HEK293T (cell line): Measurements from ENCODE around the gene TMEM87B.

ENCODE experiments used
- CTCF ChIA-PET: fragments of 350-600 bp; formaldehyde crosslinking; extraction: SDS; loops from one replicate; lab custom pipeline; 2021; ENCODE audit warnings: antibody characterized with exemption, inconsistent platforms; lab: Yijun Ruan, JAX
- POLR2A ChIA-PET: fragments of 350-600 bp; formaldehyde crosslinking; extraction: SDS; loops from one replicate; lab custom pipeline; 2020; ENCODE audit warnings: antibody characterized with exemption, inconsistent platforms; lab: Yijun Ruan, JAX
- DNase-seq: peaks from one replicate; pipeline ENCODE4 v3.0.0; 2012; ENCODE audit warnings: mixed read lengths; ENCODE audit errors: extremely low spot score
- ARNT ChIP-seq: fragments of 450-650 bp; IDR thresholded peaks from 2 replicates; pipeline ENCODE4 v1.6.1; 2017; ENCODE audit warnings: mild to moderate bottlenecking
- BHLHE40 ChIP-seq: fragments of 450-650 bp; IDR thresholded peaks from 2 replicates; pipeline ENCODE4 v1.6.1; 2016; ENCODE audit warnings: mild to moderate bottlenecking, moderate library complexity, borderline replicate concordance
- CTBP1 ChIP-seq: fragments of 450-650 bp; IDR thresholded peaks from 2 replicates; pipeline ENCODE4 v1.6.1; 2016; ENCODE audit warnings: borderline replicate concordance
- ELF4 ChIP-seq: fragments of 450-650 bp; IDR thresholded peaks from 2 replicates; pipeline ENCODE4 v1.6.1; 2017; ENCODE audit warnings: antibody characterized with exemption
- FOXA1 ChIP-seq: fragments of 450-650 bp; IDR thresholded peaks from 2 replicates; pipeline ENCODE4 v1.6.1; 2016; ENCODE audit warnings: mild to moderate bottlenecking
- FOXK2 ChIP-seq: fragments of 450-650 bp; IDR thresholded peaks from 2 replicates; pipeline ENCODE4 v1.6.1; 2016; ENCODE audit warnings: mild to moderate bottlenecking
- FOXM1 ChIP-seq: fragments of 450-650 bp; IDR thresholded peaks from 2 replicates; pipeline ENCODE4 v1.6.1; 2017; ENCODE audit warnings: mild to moderate bottlenecking, borderline replicate concordance
- HDGF ChIP-seq: fragments of 450-650 bp; IDR thresholded peaks from 2 replicates; pipeline ENCODE4 v1.6.1; 2017; ENCODE audit warnings: antibody characterized with exemption, borderline replicate concordance
- L3MBTL2 ChIP-seq: fragments of 450-650 bp; conservative IDR thresholded peaks from 2 replicates; pipeline ENCODE4 v1.6.1; 2016; ENCODE audit warnings: mild to moderate bottlenecking
- LEF1 ChIP-seq: fragments of 450-650 bp; IDR thresholded peaks from 2 replicates; pipeline ENCODE4 v1.6.1; 2017; ENCODE audit warnings: mild to moderate bottlenecking, borderline replicate concordance
- NFRKB ChIP-seq: fragments of 450-650 bp; IDR thresholded peaks from 2 replicates; pipeline ENCODE4 v1.6.1; 2016; ENCODE audit warnings: mild to moderate bottlenecking, moderate library complexity
- SP1 ChIP-seq: fragments of 450-650 bp; IDR thresholded peaks from 2 replicates; pipeline ENCODE4 v1.6.1; 2017
- SUZ12 ChIP-seq: fragments of 450-650 bp; IDR thresholded peaks from 2 replicates; pipeline ENCODE4 v1.6.1; 2016; ENCODE audit warnings: mild to moderate bottlenecking
- TARDBP ChIP-seq: fragments of 450-650 bp; IDR thresholded peaks from 2 replicates; pipeline ENCODE4 v1.6.1; 2016
- ZNF384 ChIP-seq: fragments of 450-650 bp; IDR thresholded peaks from 2 replicates; pipeline ENCODE4 v1.6.1; 2016
- TF ChIP-seq, protein P1 (sequence below): fragments of 450-650 bp; IDR thresholded peaks from 2 replicates; pipeline ENCODE4 v1.6.1; 2016

Gene TMEM87B

DNA sequence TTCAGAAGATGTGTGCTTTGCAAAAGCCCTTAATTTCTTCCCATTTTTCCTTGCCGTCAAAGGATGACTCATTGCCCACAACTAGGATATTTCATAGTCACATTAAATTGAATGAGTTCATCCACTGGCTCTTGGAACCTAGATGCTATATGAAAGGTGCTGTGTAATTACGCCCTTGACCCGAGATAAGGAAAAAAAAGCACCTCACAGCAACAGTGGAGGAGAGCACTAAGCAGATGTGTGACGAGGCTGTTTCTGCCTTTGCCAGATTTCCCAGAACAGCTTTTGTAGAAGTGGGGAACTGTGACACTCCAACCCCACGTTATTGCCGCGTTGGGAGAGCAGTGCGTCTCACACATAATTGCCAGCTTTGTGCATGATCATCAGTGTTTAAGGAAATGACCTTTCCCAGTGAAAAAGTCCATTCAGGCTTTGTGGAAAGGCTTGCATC is 33.3 kb upstream of the TMEM87B start:
- ChIA-PET POLR2A (no interaction called here), CTCF (interaction anchor here (1.1 kb wide), 1 partner anchor 462 kb away, joined by 4 read pairs; no protein-coding TSS in a partner anchor)
- DNase-seq = no peak
- TF ChIP-seq, protein P1, sequence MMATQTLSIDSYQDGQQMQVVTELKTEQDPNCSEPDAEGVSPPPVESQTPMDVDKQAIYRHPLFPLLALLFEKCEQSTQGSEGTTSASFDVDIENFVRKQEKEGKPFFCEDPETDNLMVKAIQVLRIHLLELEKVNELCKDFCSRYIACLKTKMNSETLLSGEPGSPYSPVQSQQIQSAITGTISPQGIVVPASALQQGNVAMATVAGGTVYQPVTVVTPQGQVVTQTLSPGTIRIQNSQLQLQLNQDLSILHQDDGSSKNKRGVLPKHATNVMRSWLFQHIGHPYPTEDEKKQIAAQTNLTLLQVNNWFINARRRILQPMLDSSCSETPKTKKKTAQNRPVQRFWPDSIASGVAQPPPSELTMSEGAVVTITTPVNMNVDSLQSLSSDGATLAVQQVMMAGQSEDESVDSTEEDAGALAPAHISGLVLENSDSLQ = no peak
- TF ChIP-seq FOXA1 (no peak), SUZ12 (no peak), ZNF384 (no peak), BHLHE40 (no peak), NFRKB (no peak), FOXK2 (no peak), CTBP1 (no peak), ARNT (no peak), L3MBTL2 (no peak), SP1 (no peak), HDGF (no peak), FOXM1 (no peak), ELF4 (no peak), TARDBP (no peak), LEF1 (no peak)

DNA sequence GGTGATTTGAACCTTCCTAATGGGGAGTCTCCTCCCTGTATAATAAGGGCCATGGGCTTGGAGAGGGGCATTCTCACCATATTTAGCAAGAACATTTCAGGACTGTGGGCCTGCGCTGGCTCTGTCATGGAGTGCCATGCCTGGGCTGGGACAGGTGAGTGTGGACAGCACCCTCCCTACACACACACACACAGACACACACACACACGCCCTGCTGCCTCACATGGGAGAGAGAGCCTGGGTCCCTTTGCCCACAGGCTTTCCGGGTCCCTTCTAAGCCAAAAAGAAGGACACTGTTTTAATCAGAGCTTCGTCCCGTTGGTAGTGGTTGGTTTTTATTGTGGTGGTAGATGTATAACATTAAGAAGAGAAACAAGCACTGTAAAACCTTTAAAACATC is 31.4 kb upstream of the TMEM87B start:
- no peak for DNase-seq
- TF ChIP-seq NFRKB (no peak), FOXA1 (no peak), FOXK2 (no peak), ZNF384 (no peak), LEF1 (no peak), CTBP1 (no peak), L3MBTL2 (no peak), SP1 (no peak), HDGF (no peak), FOXM1 (no peak), TARDBP (no peak), SUZ12 (no peak)
- ChIA-PET CTCF (no interaction called here), POLR2A (no interaction called here)

DNA sequence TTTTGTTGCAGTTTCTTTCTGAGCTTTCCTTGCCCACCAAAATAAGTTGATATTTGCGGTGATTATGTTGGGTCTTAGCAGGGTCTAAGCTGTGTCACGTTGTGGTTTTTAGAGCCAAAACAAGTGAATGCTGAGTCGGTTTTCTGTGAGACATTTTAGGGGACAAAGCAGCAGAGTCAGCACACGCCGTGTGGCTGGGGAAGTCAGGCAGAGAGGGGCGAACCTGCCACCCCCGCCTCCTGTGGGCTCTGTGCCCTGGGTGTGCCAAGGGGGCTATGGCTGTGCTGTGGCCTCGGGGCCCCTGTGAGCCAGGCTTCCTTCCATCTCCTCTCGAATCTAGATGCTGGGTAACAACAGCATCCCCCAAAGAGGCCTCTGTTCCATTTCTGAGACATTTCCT is 30.8 kb upstream of the TMEM87B start:
- CTCF ChIA-PET = no interaction called here
- no peak for DNase-seq
- POLR2A ChIA-PET = no interaction called here
- TF ChIP-seq ARNT (no peak), FOXM1 (no peak), TARDBP (no peak), NFRKB (no peak), L3MBTL2 (no peak), LEF1 (no peak), HDGF (no peak), ZNF384 (no peak), SP1 (no peak), FOXK2 (no peak), BHLHE40 (no peak), ELF4 (no peak), SUZ12 (no peak), CTBP1 (no peak), FOXA1 (no peak)
- TF ChIP-seq, protein P1 = no peak

DNA sequence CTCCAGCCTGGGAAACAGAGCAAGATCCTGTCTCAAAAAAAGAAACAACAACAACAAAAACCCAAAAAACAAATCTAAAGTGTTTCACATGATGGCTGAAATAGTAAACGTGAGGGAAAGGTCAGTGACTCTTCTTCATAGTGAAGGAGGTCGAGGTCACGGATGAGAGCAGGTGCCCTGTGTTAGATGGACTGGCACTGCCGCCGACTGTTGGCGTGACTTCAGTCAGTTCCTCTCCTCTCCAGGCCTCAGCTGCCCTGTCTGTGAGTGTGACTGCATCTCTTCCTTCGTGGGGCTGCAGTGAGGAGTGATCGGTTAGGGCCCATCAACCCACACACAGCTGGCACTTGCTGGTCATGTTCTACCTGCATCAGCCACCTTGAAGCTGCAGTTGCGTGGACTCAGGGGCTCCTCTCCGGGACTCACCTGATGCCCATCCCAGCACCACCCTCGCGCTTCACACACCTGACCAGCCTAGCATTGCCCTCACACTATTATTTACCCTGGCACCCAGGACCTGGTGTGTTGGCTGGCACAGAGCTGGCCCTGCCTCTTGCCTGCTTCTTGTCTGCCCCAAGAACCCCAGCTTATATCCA is 30.1 kb upstream of the TMEM87B start:
- CTCF ChIA-PET = no interaction called here
- no peak for DNase-seq
- POLR2A ChIA-PET = no interaction called here
- TF ChIP-seq ARNT (no peak), BHLHE40 (no peak), NFRKB (no peak), HDGF (no peak), LEF1 (no peak), FOXM1 (no peak), CTBP1 (no peak), FOXA1 (no peak), ZNF384 (no peak), FOXK2 (no peak)

DNA sequence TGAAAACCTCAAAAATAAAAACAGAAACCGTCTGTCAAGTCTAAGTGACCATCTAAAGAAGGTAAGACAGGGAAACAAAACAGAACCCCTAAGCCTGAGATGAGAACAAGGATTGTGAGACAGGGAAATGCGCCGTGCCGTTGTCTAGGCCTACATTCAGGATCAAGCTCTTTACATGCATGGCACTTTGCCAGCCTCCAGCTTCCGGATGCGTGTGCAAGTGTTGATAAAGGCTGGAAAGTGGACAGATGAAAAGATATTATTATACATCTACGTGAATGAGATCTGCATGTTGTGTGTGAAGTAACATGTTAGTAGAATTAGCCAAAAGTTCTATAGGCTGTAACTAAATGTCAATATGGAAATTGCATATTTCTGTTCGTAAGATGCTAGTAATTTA is 28.6 kb upstream of the TMEM87B start:
- ChIA-PET CTCF (no interaction called here), POLR2A (no interaction called here)
- DNase-seq = no peak
- no peak for TF ChIP-seq NFRKB
- TF ChIP-seq HDGF = no peak
- no peak for TF ChIP-seq TARDBP
- no peak for TF ChIP-seq SUZ12
- no peak for TF ChIP-seq ARNT
- TF ChIP-seq FOXK2 = no peak

DNA sequence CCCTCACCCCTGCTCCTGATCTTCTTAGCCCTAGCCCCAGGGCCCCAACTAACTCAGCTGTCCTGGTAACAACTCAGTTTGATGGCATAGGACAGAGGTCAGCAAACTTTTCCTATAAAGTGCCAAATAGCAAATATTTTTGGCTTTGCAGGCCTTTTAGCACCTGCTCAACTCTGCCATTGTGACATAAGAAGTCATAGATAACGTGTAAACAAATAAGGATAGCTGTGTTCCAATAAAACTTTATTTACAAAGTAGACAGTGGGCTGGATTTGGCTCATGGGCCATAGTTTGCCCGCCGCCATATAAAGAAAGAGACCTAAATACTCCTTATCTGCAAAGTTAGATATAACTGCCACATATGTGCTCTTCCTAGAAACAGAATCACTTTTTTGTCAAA is 27.3 kb upstream of the TMEM87B start:
- TF ChIP-seq CTBP1 = no peak
- TF ChIP-seq BHLHE40 = no peak
- no peak for TF ChIP-seq ELF4
- no peak for TF ChIP-seq ZNF384
- no peak for TF ChIP-seq FOXK2
- ChIA-PET CTCF (no interaction called here), POLR2A (no interaction called here)
- no peak for DNase-seq

DNA sequence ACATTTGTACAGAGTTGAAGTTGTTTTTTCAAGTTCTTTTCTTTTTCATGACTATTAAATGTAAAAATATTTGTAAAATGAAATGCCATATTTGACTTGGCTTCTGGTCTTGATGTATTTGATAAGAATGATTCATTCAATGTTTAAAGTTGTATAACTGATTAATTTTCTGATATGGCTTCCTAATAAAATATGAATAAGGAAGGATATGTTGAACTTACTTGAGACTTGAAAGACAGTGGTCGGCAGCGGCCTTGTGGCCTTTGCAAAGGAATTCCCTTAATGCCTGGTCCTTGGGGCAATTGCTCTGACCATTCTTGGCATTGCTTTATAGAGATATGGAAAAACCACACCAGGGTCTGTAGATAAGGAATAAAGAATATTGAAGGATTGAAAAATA is 25.9 kb upstream of the TMEM87B start:
- TF ChIP-seq, protein P1 = no peak
- no peak for TF ChIP-seq TARDBP
- TF ChIP-seq FOXK2 = no peak
- no peak for TF ChIP-seq NFRKB
- TF ChIP-seq FOXM1 = no peak
- no peak for TF ChIP-seq SUZ12
- TF ChIP-seq BHLHE40 = no peak
- no peak for TF ChIP-seq FOXA1
- no peak for TF ChIP-seq LEF1
- TF ChIP-seq ZNF384 = no peak
- TF ChIP-seq ARNT = no peak
- no peak for TF ChIP-seq L3MBTL2
- no peak for TF ChIP-seq SP1
- no peak for TF ChIP-seq ELF4
- TF ChIP-seq HDGF = no peak
- no peak for TF ChIP-seq CTBP1
- CTCF ChIA-PET = no interaction called here

More for the DNA sequence above, 25.9 kb upstream of the TMEM87B start:
- DNase-seq = no peak
- POLR2A ChIA-PET = no interaction called here
